VCaP (cell line): ENCODE measurements around the gene PIK3R5.

Source experiments
- H3K27ac ChIP-seq: fragments of 450-650 bp; 2 replicates; pipeline ENCODE4 v1.5.1; 2017
- TF ChIP-seq, protein P1 (sequence below): fragments of 450-650 bp; conservative IDR thresholded peaks from 2 replicates; pipeline ENCODE4 v1.5.1; 2017; ENCODE audit warnings: mild to moderate bottlenecking, moderate library complexity

The PIK3R5 gene

DNA sequence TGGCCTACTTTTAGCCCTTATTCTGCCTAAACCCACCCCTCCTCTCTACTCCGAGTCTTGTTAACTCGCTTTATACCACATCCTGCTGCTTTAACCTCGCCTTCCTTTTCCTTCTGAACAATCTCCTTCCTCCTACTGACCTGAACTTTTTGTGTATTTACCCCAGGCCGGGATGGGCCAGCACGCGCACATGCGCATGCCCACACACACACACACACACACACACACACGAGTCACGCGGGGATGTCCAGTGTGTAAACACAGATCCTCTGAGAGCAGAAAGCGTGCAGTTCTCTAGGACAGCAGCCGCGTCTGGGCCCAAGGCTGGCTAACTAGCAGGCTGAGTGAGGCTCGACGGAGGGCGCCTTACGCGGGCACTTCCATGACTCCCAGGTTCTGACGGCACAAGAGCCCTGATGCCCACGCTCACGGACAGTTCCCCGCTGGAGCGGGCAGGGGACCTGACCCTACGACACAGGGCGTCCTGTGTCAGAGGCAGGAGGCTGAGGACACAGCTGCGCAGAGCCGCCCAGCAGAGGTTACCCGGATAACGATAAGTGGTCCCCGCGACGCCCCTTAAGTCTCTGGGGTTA lies 610 bp downstream of the PIK3R5 start:
- TF ChIP-seq, protein P1, sequence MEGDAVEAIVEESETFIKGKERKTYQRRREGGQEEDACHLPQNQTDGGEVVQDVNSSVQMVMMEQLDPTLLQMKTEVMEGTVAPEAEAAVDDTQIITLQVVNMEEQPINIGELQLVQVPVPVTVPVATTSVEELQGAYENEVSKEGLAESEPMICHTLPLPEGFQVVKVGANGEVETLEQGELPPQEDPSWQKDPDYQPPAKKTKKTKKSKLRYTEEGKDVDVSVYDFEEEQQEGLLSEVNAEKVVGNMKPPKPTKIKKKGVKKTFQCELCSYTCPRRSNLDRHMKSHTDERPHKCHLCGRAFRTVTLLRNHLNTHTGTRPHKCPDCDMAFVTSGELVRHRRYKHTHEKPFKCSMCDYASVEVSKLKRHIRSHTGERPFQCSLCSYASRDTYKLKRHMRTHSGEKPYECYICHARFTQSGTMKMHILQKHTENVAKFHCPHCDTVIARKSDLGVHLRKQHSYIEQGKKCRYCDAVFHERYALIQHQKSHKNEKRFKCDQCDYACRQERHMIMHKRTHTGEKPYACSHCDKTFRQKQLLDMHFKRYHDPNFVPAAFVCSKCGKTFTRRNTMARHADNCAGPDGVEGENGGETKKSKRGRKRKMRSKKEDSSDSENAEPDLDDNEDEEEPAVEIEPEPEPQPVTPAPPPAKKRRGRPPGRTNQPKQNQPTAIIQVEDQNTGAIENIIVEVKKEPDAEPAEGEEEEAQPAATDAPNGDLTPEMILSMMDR: no peak
- no peak overlapping the region for H3K27ac ChIP-seq

DNA sequence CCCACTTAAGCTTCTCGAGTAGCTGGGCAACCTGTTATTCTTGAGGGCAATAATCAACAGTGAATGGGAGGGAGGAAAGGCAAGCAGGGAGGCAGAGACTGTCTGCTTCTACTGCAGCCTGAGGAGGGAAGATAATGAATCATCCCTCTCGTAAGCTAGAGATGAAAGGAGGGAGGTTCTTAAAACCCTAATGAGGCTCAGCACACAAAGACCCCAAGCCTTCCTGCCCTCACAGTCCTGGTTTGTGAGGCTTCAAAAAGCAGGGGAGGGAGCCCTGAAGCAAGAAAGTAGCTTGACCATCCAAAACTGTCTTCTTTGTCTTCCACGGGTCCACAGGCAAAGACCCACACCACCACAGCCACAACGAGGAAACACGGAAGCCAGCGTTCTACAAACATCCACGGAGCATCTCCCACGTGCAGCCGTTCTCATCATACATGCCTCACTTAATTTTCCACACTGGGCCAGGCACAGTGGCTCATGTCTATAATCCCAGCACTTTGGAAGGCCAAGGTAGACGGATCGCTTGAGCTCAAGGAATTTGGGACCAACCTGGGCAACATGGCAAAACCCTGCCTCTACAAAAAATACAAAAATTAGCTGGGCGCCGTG lies 1.8 kb downstream of the PIK3R5 start:
- TF ChIP-seq, protein P1: no peak
- no peak overlapping the region for H3K27ac ChIP-seq

DNA sequence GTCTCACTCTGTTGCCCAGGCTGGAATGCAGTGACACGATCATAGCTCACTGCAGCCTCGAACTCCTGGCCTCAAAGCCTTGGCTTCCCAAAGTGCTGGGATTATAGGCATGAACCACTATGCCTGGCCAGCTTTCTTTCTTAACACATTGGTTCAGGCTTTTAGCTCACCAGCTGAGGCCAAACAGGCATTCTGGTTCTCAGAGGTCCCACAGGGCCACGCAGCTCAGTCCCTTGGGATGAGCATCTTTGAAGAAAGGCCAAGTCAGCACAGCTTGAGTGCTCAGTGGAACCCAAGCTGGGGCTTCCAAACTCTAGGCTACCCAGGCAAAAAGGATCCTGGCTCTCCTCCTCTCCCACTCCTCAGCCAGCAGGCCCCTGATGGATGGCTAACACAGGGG lies 2.5 kb downstream of the PIK3R5 start:
- TF ChIP-seq, protein P1: no peak
- H3K27ac ChIP-seq: no peak overlapping the region

DNA sequence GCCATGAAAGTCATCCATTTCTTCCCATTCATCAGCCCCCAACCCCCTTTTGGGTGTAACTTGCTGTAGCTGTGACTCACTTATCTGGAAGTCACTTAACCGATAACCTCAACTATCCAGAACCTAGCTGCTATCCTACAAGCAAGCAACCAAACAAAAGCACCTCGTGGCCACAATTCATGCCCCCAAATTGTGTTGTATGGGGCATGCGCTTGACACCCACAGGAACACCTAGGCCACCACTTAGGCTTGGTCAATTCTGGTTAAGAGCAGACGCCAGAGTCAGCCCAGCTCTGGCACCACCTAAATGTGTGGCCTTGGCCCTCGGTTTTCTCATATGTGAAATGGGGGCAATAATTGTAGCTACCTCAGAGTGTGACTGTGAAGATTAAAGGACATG lies 3.7 kb downstream of the PIK3R5 start:
- no peak overlapping the region for H3K27ac ChIP-seq
- TF ChIP-seq, protein P1: no peak

DNA sequence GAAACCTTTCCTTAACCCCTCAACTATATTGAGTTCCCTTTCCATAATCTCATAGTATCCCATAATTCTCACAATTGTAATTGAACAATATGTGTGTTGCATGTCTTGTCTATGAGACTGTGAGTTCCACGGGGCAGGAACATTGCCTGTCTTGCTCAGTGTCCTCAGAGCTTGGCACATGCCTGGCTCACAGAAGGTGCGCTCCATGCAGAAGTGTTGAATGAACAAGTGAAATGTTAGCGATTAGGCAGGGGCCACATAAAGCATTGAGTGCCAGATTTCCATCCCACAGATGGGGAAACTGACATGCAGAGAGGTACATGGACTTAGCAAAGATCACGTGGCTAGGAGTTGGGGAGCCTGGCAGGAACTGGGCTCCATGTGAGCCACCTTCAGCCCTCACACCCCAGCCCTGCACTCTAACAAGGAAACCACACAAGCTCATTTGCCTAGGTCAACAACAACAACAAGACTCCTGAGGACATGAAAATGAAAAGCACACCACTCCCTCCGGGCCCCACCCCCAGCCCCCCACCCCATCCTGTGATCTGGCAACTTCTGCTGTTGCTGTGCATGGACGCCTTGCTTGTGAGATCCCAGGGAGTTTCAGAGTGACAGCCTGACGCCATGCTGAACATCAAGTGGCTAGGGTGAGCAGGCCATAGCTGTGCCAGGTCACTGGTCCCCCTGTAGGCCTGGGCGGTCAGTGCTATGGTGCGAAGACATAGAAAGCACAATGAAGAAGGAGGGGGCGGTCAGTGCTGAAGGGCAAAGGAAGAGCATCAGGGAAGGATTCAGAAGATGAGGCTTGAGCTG lies 5.0 kb downstream of the PIK3R5 start:
- TF ChIP-seq, protein P1: no peak
- no peak overlapping the region for H3K27ac ChIP-seq

DNA sequence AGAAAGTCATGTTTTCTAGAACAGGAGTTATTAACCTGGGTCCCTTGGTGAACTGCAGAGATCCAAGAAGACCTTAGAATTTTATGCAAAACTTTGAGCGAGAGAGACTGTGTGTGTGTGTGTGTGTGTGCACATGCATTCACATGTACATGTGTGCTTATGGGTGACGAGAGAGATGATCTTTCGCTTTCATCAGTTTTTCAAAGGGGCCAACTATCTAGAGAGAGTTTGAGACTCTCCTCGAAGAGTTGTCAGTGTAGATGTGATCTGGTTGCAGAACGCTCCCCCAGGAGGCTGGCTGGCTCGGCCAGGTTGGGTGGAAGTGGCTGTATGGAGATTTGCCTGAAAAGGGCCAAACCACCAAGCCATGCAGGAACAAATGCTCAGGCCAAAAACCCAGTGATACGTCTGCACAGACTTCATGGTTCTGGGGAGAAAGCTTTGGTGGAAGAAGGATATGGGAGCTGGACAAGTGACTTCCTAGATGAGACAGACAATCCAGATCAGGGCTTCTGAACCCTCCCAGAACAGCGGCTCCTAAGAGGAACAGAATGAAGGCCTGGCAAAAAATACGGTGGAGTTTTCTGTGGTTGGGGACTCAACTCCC lies 6.1 kb downstream of the PIK3R5 start:
- H3K27ac ChIP-seq: no peak overlapping the region
- TF ChIP-seq, protein P1: no peak

DNA sequence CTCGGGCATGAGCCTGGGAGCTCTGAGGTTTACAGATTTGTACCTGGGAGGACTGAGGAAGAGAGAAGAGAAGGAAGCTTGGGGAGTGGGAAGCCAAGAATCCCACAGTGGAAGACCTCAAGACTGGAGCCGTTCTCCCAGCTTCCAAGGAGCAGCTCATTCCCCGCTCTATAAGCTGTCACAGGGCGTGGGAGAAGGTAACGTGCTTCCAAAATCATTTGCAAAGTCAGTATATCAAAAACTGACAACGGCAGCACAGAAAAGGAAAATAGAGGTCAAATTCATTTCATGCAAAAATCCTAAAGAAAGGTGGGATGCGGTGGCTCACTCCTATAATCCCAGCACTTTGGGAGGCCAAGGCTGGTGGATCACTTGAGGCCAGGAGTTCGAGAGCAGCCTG lies 7.8 kb downstream of the PIK3R5 start:
- TF ChIP-seq, protein P1: no peak
- no peak overlapping the region for H3K27ac ChIP-seq
